NCI-H510A (cell line): ENCODE data around the gene SCFD2.

Source experiments
- DNase-seq: peaks from one replicate; lab custom pipeline; 2025; lab: John Stamatoyannopoulos, UW

SCFD2 gene

DNA sequence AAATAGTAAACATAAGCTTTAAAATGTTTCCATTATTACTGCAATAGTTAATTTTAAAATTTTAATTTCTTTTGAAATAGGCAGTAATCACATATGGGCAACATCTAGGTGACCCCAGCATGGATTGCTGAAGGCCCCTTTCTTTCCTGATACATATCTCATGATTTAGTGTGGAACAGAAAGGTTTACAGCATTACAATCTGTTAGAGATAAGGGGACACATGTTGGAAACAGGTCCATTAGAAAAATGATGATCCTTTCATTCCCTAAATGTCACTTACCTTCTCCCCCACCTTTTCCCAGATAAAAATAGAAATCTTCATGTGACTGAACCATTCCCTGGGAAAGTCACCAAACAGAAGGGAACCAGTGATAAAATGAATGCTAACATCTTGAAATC is 413.3 kb downstream of the SCFD2 start:
- DNase-seq = no peak

DNA sequence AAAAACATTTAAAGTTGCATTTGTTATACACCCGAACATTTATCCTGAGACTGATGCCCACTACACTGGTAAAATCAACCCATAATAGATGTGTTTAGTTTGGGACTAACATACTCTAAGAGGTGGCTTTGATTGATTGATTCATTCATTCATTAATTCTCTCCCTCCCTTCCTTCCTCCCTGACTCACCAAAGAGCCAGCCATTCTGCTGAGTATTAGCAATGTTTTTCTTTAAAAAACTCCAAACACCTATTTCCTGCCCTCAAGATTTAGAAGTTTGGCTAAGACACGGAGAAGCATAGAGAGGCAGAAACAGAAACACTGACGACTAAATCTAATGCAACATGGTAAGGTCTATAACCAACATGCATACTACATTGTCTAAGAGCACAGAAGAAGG is 414.8 kb downstream of the SCFD2 start:
- DNase-seq = no peak

DNA sequence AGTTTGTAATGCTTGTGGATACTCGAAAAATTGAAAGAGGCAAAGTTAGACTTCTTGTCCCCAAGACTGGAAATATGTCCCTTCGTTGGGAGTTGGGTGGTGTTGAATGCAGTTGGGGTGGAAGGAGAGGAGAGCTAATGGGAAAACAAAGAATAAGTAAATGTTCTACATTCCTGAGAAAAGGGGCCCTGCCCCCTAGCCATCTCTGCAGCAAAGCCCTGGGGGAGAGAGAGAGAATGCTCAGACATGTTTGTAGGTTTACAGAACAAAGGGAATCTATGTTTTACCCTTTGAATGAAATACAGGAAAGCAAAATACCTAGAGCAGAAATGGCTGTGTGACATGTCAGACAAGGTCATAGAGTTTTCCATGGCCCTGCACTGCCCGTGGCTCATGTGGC is 415.6 kb downstream of the SCFD2 start:
- DNase-seq = no peak

- no peak for DNase-seq
These were observed 416.5 kb downstream of the SCFD2 start for GRCh38 chr4:52949336-52949735.

GRCh38 chr4:52948057-52948423 is 417.8 kb downstream of the SCFD2 start:
- DNase-seq = no peak

DNA sequence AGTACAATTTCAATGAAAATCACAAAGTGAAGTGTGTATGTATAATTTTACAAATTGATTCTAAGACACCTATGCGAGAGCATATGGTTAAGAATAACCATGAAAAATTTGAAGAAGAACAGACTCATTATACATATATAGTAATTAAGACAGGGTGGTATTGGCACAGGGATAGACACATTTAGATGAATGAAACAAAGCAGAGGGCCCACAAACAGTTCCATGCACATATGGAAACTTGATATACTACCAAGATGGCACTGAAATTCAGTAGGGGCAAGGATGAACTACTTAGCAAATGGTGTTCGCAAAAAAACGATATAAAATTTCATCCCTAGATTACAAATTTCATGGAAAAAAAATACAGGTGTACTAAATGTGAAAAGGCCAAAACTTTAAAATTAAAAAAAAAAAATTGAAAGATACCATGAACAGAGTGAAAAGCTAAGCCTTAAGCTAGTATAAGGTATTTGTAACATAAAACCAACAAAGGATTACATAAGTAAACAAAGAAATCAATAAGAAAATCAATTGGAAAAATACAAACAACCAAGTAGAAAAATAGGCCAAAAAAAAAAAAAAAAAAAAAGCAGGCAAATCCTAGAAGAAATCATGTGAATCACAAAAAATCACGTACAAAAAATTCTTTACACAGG is 418.3 kb downstream of the SCFD2 start:
- DNase-seq = no peak

GRCh38 chr4:52946855-52947254 is 419.0 kb downstream of the SCFD2 start:
- DNase-seq = no peak

GRCh38 chr4:52945982-52946381 is 419.9 kb downstream of the SCFD2 start:
- DNase-seq = no peak

DNA sequence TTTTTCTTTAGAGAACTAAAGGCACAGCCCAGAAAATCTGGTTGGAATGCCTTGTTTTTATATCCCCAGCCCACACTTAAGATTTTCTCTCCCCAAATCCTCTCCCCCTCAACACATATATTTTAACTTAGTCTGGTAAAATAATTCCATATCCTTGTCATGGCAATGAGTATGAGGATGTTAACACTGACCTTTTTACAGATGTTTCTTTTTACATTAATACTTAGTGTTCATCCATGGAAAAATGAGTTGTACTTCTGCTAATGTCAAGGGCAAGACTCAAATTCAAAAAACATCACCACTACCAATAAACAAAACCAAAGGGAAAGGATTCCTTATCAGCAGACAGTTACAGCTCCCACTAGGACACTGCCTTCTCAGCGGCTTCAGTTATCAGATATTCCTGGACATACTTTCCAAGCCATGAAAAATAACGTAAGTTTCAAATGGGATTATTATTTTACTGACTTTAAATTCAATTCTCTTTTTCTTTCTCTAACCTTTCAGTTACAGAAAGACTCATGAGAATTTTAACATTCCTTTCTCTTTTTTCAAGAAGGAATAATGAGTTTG is 420.4 kb downstream of the SCFD2 start:
- no peak for DNase-seq

DNA sequence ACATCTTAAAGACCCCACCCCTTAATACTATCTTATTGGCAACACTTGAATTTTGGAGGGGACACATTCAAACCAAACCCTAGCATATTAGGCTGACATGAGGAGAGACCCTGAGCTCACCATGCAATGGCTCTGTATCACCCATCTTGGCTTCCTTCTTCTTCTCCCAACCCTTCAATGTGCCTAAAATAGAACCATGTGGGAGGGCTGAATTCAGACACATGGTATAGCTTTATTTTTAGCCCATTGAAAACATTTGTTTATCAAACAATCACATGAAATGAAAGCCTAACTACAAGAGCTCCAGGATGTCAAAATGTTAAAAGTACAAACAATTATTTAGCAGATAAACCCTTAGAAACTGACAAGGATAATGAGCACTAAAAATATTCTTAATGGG is 422.2 kb downstream of the SCFD2 start:
- no peak for DNase-seq

- DNase-seq = no peak
These were observed 422.9 kb downstream of the SCFD2 start for GRCh38 chr4:52942936-52943335.

GRCh38 chr4:52941450-52941849 is 424.4 kb downstream of the SCFD2 start:
- no peak for DNase-seq

GRCh38 chr4:52939739-52940138 is 426.1 kb downstream of the SCFD2 start:
- no peak for DNase-seq

GRCh38 chr4:52939325-52939724 is 426.5 kb downstream of the SCFD2 start:
- DNase-seq = no peak

DNA sequence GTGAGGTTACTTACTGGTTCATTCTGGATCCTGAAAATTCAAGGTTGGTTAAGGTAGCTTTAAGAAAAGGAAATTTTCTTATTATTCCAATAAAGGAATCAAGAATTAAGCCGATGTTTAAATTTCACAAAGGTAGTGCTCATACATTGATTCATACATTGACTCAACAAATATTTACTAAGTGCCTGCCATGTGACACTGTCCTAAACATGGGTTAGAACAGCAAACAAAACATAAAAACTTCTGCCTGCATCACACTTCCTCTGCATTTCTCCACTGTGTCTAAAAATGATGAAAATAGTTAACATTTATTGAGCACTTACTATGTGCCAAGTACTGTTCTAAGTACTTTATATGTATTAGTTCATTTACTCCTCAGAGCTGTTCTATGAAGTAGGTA is 428.0 kb downstream of the SCFD2 start:
- DNase-seq = no peak

DNA sequence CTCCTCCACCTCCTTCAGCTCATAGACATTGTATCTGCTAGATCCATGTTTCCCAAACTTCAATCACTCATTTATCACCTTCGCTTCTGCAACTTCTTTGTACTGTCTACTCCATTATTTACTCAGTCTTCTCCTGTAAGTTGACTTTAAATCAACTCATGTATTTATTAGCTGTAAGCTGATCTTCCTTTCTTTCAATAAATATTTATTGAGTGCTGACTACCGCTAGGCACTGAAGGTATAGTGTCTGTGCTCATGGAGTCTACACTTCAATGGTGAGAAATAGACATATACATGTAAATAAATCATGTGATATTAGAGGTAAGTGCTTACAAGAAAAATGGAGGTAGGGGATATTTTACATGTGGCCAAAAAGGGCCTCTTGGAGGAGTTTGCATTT is 429.1 kb downstream of the SCFD2 start:
- no peak for DNase-seq

DNA sequence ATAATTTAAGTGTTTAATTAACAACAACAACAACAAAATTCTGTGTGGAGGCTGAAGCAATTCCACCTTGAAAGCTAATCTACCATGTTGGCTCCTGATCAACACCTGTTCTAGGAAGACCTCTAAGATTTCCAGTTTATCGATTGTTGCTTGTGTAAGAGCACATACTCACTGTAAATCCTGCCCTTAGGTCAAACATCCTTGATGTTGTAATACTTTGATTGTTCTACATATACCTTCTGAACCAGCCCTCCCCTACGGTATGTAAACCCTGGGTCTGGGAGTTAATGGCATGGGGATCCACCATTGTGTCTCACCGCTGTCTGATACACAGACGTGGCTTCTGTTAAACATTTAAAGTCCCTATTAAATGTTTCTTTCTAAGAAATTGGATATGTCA is 430.5 kb downstream of the SCFD2 start:
- no peak for DNase-seq

GRCh38 chr4:52933738-52934137 is 432.1 kb downstream of the SCFD2 start:
- no peak for DNase-seq

- DNase-seq = no peak
These were observed 433.0 kb downstream of the SCFD2 start for GRCh38 chr4:52932591-52933470.

DNA sequence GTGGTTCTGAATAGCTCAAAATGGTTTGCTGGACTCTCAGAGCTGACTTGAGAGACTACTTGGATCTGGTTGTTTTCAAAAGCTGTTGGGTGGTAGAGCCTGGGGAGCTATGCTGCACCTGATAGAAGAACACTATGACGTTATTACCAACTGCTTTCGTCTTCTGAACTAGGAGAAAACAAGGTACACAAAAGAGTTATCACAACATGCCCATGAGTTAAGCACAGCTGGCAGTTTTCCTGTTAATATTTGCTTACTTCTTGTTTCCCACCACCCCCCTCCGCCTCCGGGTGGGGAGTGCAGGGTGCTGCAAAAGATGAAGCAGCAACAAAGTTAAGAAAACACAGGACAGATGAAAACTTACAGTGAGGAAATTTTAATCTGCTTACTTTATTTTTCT is 434.6 kb downstream of the SCFD2 start:
- DNase-seq = no peak

- no peak for DNase-seq
These were observed 439.5 kb downstream of the SCFD2 start for GRCh38 chr4:52926196-52926974.

DNA sequence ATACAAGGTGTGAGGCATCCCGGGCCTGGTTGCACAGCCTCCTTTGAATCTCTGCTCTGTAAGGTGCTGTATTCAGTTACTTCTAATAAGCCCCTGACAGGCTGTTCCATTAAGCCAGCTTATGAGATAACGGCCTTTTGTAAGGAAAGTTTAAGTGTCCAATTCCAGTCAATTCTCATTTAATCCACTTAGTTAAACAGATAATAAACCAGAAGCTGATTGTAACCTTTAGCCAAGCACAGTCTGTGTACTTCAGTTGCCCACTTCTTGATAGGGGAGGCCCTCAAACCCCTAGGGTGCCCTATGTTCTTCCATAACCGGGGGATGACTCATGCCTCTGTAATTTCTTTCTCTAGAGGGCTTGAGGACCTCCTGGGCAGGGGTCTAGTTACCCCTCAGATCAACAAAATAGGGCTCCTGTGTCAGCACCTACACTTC is 440.3 kb downstream of the SCFD2 start:
- DNase-seq = no peak

DNA sequence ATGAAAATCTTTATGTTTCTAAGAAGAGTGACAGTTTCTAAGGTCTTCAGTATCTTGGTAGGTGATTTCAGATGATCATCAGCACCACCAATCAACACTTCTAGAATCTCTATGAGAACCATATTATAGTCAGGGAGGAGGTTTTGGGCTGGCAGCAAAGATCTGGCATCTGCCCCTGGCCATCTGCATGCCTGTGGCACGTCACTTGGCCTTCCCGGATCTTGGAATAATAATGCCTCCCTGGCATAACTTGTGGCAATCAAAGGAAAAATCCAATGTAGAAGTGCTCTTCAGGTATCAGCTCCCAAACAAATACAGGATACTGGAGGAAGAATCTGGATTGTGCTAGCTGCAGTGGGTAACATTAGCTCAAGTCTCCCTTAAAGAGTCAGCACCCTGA is 446.4 kb downstream of the SCFD2 start:
- no peak for DNase-seq
